WTC11 (cell line): ENCODE measurements around the gene FEN1. TPM values are rescaled to one million over a fixed set of nuclear protein-coding genes. Genes with fewer than 3 reads are reported as not detected.

Source experiments
- ATAC-seq: fragments of 200-7000 bp; cut with Tn5 transposase; 2 replicates; pipeline ENCODE4 v1.10.0; 2021; ENCODE audit warnings: mild to moderate bottlenecking, moderate library complexity
- CTCF ChIA-PET: fragments of 300-600 bp; sonication (Branson Sonifier 250); formaldehyde crosslinking; loops from one replicate; lab custom pipeline; 2021; ENCODE audit warnings: antibody characterized with exemption; lab: Charles Lee
- POLR2A ChIA-PET: fragments of 350-600 bp; sonication (Branson Sonifier 250); formaldehyde crosslinking; loops from one replicate; lab custom pipeline; 2021; ENCODE audit warnings: antibody characterized with exemption; lab: Charles Lee
- DNase-seq: peaks from one replicate; pipeline ENCODE4 v3.0.0; 2021; ENCODE audit warnings: low spot score
- H3K27ac Mint-ChIP-seq: 2 replicates; pipeline ENCODE4 v1.8.0; 2021; ENCODE audit warnings: mixed read lengths
- H3K27me3 Mint-ChIP-seq: 2 replicates; pipeline ENCODE4 v1.8.0; 2021; ENCODE audit warnings: low read depth, mild to moderate bottlenecking, moderate library complexity, mixed read lengths
- H3K36me3 Mint-ChIP-seq: 2 replicates; pipeline ENCODE4 v1.8.0; 2021; ENCODE audit warnings: mixed read lengths
- H3K4me1 Mint-ChIP-seq: 2 replicates; pipeline ENCODE4 v1.8.0; 2022; ENCODE audit warnings: mixed read lengths
- H3K4me3 Mint-ChIP-seq: 2 replicates; pipeline ENCODE4 v1.8.0; 2021; ENCODE audit warnings: mild to moderate bottlenecking, moderate library complexity, mixed read lengths
- H3K9me3 Mint-ChIP-seq: 2 replicates; pipeline ENCODE4 v1.8.0; 2021; ENCODE audit warnings: mixed read lengths
- EMX1 ChIP-seq: fragments of 250-450 bp; sonication (Bioruptor Pico); IDR thresholded peaks from 2 replicates; pipeline ENCODE4 v1.8.0; 2021; ENCODE audit warnings: mild to moderate bottlenecking
- ESRRA ChIP-seq: sonication (generic); formaldehyde crosslinking; IDR thresholded peaks from 2 replicates; pipeline ENCODE4 v1.8.1; 2022; ENCODE audit warnings: mild to moderate bottlenecking, missing genetic modification reagents, borderline replicate concordance
- FOXP1 ChIP-seq: sonication (generic); formaldehyde crosslinking; IDR thresholded peaks from 2 replicates; pipeline ENCODE4 v1.8.0; 2022; ENCODE audit warnings: missing genetic modification reagents, mild to moderate bottlenecking, moderate library complexity, borderline replicate concordance
- GRHL2 ChIP-seq: fragments of 250-450 bp; sonication (Bioruptor Pico); IDR thresholded peaks from 2 replicates; pipeline ENCODE4 v1.8.0; 2022; ENCODE audit warnings: mild to moderate bottlenecking, moderate library complexity; ENCODE audit not compliant: insufficient replicate concordance, severe bottlenecking
- GTF2I ChIP-seq: fragments of 250-450 bp; sonication (Bioruptor Pico); conservative IDR thresholded peaks from 2 replicates; pipeline ENCODE4 v1.4.0; 2021; ENCODE audit warnings: mild to moderate bottlenecking
- JAZF1 ChIP-seq: fragments of 250-450 bp; sonication (Bioruptor Pico); IDR thresholded peaks from 2 replicates; pipeline ENCODE4 v1.9.0; 2021; ENCODE audit warnings: moderate library complexity, mild to moderate bottlenecking, inconsistent platforms
- NR1H2 ChIP-seq: sonication (generic); formaldehyde crosslinking; IDR thresholded peaks from 2 replicates; pipeline ENCODE4 v1.9.0; 2021; ENCODE audit warnings: mild to moderate bottlenecking, moderate library complexity, missing genetic modification reagents
- NR3C1 ChIP-seq: sonication (generic); formaldehyde crosslinking; conservative IDR thresholded peaks from 2 replicates; pipeline ENCODE4 v1.8.1; 2023; ENCODE audit warnings: low read depth, mild to moderate bottlenecking, missing genetic modification reagents
- RORB ChIP-seq: fragments of 250-450 bp; sonication (Bioruptor Pico); IDR thresholded peaks from 2 replicates; pipeline ENCODE4 v1.9.0; 2021; ENCODE audit warnings: mild to moderate bottlenecking
- SOX15 ChIP-seq: fragments of 250-450 bp; sonication (Bioruptor Pico); IDR thresholded peaks from 2 replicates; pipeline ENCODE4 v1.9.0; 2021; ENCODE audit warnings: mild to moderate bottlenecking
- ZNF138 ChIP-seq: sonication (generic); formaldehyde crosslinking; conservative IDR thresholded peaks from 2 replicates; pipeline ENCODE4 v1.8.1; 2022; ENCODE audit warnings: mild to moderate bottlenecking, moderate library complexity, missing genetic modification reagents
- ZNF263 ChIP-seq: sonication (generic); formaldehyde crosslinking; IDR thresholded peaks from 2 replicates; pipeline ENCODE4 v1.8.1; 2022; ENCODE audit warnings: low read depth, mild to moderate bottlenecking, moderate library complexity, missing genetic modification reagents
- total RNA-seq: library from RNA; stranded (reverse); gene quantifications from 3 replicates; pipeline ENCODE4 v1.2.3, GENCODE V29; 2021
- TF ChIP-seq, protein P1 (sequence below): sonication (generic); formaldehyde crosslinking; conservative IDR thresholded peaks from 2 replicates; pipeline ENCODE4 v1.8.1; 2023; ENCODE audit warnings: mild to moderate bottlenecking, low read depth, missing genetic modification reagents, moderate library complexity
- TF ChIP-seq, protein P2 (sequence below): sonication (generic); formaldehyde crosslinking; IDR thresholded peaks from 2 replicates; pipeline ENCODE4 v1.8.0; 2022; ENCODE audit warnings: mild to moderate bottlenecking, missing genetic modification reagents
- TF ChIP-seq, protein P3 (sequence below): fragments of 250-450 bp; sonication (Bioruptor Pico); IDR thresholded peaks from 2 replicates; pipeline ENCODE4 v1.9.0; 2021; ENCODE audit warnings: mild to moderate bottlenecking
- TF ChIP-seq, protein P4 (sequence below): sonication (generic); formaldehyde crosslinking; IDR thresholded peaks from 2 replicates; pipeline ENCODE4 v1.8.1; 2022; ENCODE audit warnings: missing genetic modification reagents, borderline replicate concordance

The FEN1 gene
- total RNA-seq, 1 experiment from 2014 or later: 96.3 TPM

DNA sequence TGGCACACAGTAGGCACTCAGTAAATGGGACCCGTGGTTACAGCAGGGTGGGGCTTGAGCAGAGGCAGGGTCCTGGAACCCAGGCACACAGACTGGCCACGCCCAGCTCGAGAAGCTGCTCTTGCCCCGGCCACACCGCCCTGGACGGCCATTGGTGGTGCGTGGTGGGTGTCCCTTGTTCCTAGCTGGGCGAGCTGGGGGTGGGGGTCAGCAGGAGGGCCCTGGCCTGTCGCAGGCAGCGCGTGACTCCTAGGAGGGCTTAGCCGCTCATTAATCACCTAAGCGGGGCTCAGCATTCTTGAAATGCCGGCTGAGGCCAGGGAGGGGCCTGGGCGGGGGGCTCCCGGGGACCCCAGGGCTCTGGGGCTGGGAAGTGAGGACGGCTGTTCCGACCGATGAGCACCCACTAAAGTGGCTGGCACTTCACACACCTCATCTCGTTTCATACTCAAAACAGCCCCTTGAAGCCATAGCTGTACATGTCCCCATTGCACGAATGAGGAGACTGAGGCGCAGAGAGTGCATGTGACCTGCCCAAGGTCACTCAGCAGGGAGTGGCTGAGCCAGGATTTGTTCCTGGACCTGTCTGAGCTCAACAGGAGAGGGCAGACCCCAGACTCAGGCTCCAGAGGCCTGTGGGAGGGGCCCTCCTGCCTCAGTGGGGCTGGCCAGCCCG is 28.6 kb upstream of the FEN1 start:
- Mint-ChIP-seq H3K9me3 (no peaks in the 10 kb centered on the region), H3K27me3 (peaks cover 3% of the 10 kb centered on the region; the same call in 1 of the 2 replicates), H3K36me3 (no peaks in the 10 kb centered on the region), H3K4me3 (no peak overlapping the region), H3K4me1 (peaks cover 10% of the 10 kb centered on the region)
- DNase-seq: no peak
- no peak for ATAC-seq
- CTCF ChIA-PET: interaction anchor here (0.6 to 6.3 kb wide), 8 partner anchors 11 to 31 kb away, joined by 3 to 42 read pairs (median 8); partner anchors contain the start of genes FEN1, MYRF and TMEM258
- POLR2A ChIA-PET: no interaction called here
- TF ChIP-seq GRHL2 (CRISPR knock-in tag): no peak
- 0 out of 2 replicates have a peak, but pooled peaks have one; percentile 12 for TF ChIP-seq GTF2I (CRISPR knock-in tag)
- peak; percentile 41; the same call in 1 of the 2 replicates for TF ChIP-seq ESRRA
- TF ChIP-seq, all 79 proteins: peak for 2
- no peak overlapping the region for H3K27ac Mint-ChIP-seq

DNA sequence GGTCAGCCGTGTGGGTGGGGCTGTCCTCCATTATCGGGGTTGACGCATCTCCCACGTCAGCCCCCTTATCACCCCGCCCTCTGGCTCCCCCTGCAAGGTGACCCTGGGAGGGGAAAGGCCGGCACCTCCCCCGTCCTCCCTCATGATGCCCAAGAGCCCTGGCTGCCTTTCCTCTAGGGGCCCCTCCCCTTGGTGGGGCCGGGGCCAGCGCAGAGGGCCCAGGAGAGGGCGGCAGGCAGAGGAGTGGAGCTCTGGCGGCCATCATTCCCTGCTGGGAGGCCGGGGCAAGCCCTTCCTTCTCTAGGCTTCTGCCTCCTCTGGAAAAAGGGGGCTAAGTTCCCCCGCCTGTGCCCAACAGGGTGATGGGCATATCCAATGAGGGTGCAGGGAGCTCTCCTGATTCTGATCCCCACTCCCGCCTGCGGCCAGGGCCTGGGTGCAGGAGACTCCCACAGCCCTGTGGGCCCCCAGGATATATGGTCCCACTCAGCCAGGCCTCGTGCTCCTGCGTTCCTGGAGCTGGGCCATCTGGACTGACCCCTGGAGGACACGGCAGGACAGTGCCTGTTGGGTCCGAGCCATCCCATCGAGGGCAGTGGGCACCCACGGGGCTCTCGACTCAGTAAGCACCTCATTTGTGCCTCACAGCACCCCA is 28.0 kb upstream of the FEN1 start:
- ChIA-PET POLR2A (no interaction called here), CTCF (interaction anchor here (0.6 to 6.3 kb wide), 10 partner anchors 10 to 31 kb away, joined by 3 to 42 read pairs (median 6); partner anchors contain the start of genes FEN1, MYRF and TMEM258)
- peaks cover 10% of the 10 kb centered on the region for H3K4me1 Mint-ChIP-seq
- no peaks in the 10 kb centered on the region for H3K9me3 Mint-ChIP-seq
- no peak overlapping the region for H3K27ac Mint-ChIP-seq
- ATAC-seq (peak; percentile 65), DNase-seq (no peak)
- peaks cover 3% of the 10 kb centered on the region; the same call in 1 of the 2 replicates for H3K27me3 Mint-ChIP-seq
- no peaks in the 10 kb centered on the region for H3K36me3 Mint-ChIP-seq
- no peak overlapping the region for H3K4me3 Mint-ChIP-seq
- TF ChIP-seq ZNF138: no peak
- TF ChIP-seq EMX1 (CRISPR knock-in tag): no peak
- no peak for TF ChIP-seq NR3C1 (CRISPR knock-in tag)
- TF ChIP-seq FOXP1 (CRISPR knock-in tag): no peak
- TF ChIP-seq JAZF1 (CRISPR knock-in tag): no peak
- TF ChIP-seq RORB (CRISPR knock-in tag): no peak
- no peak for TF ChIP-seq GTF2I (CRISPR knock-in tag)

DNA sequence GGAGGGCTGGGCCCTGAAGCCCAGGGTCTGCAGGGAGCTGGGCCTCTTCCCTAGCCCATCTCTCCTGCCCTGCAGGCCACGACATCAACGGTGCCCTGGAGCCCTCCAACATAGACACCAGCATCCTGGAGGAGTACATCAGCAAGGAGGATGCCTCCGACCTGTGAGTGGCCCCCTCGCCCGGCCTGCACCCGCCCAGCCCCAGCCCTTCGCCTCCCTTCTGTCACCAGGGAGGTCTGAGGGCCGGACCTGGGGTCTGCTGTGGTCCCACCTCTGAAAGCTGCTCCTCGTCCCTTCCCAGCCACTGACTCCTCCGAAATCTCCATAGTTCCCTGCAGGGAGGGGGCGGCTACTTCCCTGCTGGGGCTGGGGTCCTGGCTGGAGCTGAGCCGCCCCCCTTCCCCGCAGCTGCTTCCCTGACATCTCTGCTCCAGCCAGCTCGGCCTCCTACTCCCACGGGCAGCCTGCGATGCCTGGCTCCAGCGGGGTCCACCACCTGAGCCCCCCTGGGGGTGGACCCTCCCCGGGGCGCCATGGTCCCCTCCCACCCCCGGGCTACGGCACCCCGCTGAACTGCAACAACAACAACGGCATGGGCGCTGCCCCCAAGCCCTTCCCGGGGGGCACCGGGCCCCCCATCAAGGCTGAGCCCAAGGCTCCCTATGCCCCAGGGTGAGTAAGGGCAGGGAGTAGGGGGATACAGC is 27.0 kb upstream of the FEN1 start:
- POLR2A ChIA-PET: no interaction called here
- no peaks in the 10 kb centered on the region for H3K9me3 Mint-ChIP-seq
- H3K27me3 Mint-ChIP-seq: peaks cover 3% of the 10 kb centered on the region; the same call in 1 of the 2 replicates
- CTCF ChIA-PET: interaction anchor here (0.9 to 6.3 kb wide), 9 partner anchors 9 to 32 kb away, joined by 3 to 42 read pairs (median 6); partner anchors contain the start of gene MYRF
- no peak for ATAC-seq
- H3K4me3 Mint-ChIP-seq: no peak overlapping the region
- DNase-seq: no peak
- H3K36me3 Mint-ChIP-seq: no peaks in the 10 kb centered on the region
- peaks cover 10% of the 10 kb centered on the region for H3K4me1 Mint-ChIP-seq
- H3K27ac Mint-ChIP-seq: no peak overlapping the region
- TF ChIP-seq NR1H2 (CRISPR knock-in tag) (no peak), ZNF138 (no peak), SOX15 (no peak)

DNA sequence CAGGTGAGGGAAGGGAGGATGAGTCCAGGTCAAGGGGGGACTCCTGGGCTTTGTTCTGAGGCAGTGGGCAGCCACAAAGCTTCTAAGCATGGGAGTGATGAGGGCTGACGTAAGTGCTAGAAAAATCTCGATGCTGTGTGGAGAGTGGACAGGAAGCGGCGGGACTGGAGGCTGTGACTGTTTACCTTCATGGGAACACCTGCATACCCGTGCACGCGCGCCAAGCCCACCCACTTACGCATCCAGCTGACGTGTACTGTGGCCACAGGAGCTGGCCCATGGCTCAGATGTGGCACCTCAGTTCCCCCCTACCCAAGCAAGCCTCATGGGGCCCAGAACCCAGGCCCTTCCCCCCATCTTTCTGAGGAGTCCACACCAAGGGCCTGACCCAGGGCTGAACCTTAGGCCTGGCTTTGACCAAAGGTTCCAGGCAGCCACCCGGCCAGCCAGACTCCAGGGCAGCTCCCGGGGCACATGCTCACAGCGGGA is 26.3 kb upstream of the FEN1 start:
- no peak for TF ChIP-seq SOX15
- TF ChIP-seq, protein P1, sequence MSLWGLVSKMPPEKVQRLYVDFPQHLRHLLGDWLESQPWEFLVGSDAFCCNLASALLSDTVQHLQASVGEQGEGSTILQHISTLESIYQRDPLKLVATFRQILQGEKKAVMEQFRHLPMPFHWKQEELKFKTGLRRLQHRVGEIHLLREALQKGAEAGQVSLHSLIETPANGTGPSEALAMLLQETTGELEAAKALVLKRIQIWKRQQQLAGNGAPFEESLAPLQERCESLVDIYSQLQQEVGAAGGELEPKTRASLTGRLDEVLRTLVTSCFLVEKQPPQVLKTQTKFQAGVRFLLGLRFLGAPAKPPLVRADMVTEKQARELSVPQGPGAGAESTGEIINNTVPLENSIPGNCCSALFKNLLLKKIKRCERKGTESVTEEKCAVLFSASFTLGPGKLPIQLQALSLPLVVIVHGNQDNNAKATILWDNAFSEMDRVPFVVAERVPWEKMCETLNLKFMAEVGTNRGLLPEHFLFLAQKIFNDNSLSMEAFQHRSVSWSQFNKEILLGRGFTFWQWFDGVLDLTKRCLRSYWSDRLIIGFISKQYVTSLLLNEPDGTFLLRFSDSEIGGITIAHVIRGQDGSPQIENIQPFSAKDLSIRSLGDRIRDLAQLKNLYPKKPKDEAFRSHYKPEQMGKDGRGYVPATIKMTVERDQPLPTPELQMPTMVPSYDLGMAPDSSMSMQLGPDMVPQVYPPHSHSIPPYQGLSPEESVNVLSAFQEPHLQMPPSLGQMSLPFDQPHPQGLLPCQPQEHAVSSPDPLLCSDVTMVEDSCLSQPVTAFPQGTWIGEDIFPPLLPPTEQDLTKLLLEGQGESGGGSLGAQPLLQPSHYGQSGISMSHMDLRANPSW (CRISPR knock-in tag): no peak
- TF ChIP-seq NR1H2 (CRISPR knock-in tag): no peak
- TF ChIP-seq FOXP1 (CRISPR knock-in tag): no peak
- TF ChIP-seq, protein P2, sequence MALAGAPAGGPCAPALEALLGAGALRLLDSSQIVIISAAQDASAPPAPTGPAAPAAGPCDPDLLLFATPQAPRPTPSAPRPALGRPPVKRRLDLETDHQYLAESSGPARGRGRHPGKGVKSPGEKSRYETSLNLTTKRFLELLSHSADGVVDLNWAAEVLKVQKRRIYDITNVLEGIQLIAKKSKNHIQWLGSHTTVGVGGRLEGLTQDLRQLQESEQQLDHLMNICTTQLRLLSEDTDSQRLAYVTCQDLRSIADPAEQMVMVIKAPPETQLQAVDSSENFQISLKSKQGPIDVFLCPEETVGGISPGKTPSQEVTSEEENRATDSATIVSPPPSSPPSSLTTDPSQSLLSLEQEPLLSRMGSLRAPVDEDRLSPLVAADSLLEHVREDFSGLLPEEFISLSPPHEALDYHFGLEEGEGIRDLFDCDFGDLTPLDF (CRISPR knock-in tag): no peak
- TF ChIP-seq, protein P3, sequence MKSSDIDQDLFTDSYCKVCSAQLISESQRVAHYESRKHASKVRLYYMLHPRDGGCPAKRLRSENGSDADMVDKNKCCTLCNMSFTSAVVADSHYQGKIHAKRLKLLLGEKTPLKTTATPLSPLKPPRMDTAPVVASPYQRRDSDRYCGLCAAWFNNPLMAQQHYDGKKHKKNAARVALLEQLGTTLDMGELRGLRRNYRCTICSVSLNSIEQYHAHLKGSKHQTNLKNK: no peak
- TF ChIP-seq, protein P4, sequence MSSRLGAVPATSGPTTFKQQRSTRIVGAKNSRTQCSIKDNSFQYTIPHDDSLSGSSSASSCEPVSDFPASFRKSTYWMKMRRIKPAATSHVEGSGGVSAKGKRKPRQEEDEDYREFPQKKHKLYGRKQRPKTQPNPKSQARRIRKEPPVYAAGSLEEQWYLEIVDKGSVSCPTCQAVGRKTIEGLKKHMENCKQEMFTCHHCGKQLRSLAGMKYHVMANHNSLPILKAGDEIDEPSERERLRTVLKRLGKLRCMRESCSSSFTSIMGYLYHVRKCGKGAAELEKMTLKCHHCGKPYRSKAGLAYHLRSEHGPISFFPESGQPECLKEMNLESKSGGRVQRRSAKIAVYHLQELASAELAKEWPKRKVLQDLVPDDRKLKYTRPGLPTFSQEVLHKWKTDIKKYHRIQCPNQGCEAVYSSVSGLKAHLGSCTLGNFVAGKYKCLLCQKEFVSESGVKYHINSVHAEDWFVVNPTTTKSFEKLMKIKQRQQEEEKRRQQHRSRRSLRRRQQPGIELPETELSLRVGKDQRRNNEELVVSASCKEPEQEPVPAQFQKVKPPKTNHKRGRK (CRISPR knock-in tag): no peak
- TF ChIP-seq ZNF263 (CRISPR knock-in tag): no peak
- no peak for ATAC-seq
- DNase-seq: no peak
- Mint-ChIP-seq H3K4me1 (peaks cover 14% of the 10 kb centered on the region), H3K27ac (no peak overlapping the region), H3K9me3 (no peaks in the 10 kb centered on the region), H3K4me3 (no peak overlapping the region), H3K27me3 (peaks cover 3% of the 10 kb centered on the region; the same call in 1 of the 2 replicates), H3K36me3 (no peaks in the 10 kb centered on the region)
- CTCF ChIA-PET: interaction anchor here (1.4 to 6.3 kb wide), 7 partner anchors 9 to 33 kb away, joined by 3 to 42 read pairs (median 9); no protein-coding TSS in a partner anchor
- POLR2A ChIA-PET: no interaction called here
